Measurements from ENCODE around the gene C21orf91.
"Not testable (repeated sequence)": the region's sequence is repeated elsewhere in the genome, so short reads cannot be mapped to it uniquely, and the experiment has no call there.

Gene C21orf91

GRCh38 chr21:17775431-17776126 is 43.6 kb downstream of the C21orf91 start:
- DNase-seq = no peak

GRCh38 chr21:17775021-17775420 is 44.1 kb downstream of the C21orf91 start:
- DNase-seq = not testable (repeated sequence)

GRCh38 chr21:17769447-17769845 is 49.7 kb downstream of the C21orf91 start:
- DNase-seq = no peak

DNA sequence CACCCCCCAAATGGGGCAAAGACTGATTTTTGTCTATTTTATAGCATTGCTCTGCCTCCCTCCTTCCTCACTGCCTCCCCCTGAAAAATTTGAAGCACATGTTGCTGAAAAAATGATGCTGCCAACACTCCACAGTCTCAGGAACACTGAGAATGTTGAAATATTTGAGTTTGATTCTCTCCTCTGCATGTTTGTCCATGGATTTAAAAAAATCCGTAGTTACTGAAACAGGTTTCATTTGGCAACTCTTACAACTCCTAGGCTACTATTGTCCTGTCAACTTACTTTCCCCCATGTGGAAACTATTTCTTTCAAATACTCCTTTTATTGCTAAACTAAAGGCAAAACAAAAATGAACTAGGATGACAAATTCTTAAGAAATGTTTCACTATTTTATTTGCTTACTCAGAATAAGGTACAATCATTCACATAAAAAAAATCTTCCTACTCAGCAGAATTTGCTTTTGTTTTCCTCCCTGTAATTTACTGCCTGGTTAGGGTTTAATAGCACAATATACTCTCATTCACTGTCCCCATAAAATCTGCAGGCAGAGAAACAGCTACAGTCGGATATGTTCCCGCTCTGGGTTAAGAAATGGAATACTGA is 50.2 kb downstream of the C21orf91 start:
- DNase-seq = no peak

- no peak for DNase-seq
These were observed 53.9 kb downstream of the C21orf91 start for GRCh38 chr21:17765207-17765606.

DNA sequence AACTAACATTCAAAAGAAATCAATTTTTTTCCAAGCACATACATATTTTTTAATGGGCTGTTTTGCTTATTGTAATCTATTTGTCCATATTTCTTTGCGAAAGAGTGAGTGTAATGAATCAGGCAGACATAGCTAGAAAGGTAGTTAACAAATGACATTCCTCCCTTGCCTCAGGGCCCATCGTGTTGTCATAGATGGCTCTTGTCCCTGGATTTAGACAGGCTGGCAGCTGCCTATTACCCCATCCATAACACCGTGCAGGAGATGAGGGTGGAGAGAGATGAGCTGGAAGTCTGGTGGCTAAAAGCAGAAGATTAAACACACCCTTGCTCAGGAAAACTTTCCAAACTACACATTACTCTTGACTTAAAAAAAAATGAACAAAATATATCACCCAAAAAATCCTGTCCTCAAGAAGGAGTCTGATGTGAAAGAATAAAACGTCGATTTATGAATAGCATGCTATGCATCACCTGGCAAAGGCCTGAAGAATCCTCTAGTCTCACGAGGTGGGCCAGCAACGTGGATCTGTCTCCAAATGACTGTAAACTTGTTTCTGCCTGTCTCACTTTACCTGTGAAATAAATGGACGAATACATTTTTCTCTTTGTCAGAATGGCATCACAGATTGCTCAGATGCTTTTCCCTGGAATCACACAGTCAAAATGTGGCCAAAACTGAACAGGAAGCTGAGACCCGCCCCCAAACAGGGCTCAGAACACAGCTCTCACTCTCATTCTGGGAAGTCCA is 55.7 kb downstream of the C21orf91 start:
- no peak for DNase-seq

DNA sequence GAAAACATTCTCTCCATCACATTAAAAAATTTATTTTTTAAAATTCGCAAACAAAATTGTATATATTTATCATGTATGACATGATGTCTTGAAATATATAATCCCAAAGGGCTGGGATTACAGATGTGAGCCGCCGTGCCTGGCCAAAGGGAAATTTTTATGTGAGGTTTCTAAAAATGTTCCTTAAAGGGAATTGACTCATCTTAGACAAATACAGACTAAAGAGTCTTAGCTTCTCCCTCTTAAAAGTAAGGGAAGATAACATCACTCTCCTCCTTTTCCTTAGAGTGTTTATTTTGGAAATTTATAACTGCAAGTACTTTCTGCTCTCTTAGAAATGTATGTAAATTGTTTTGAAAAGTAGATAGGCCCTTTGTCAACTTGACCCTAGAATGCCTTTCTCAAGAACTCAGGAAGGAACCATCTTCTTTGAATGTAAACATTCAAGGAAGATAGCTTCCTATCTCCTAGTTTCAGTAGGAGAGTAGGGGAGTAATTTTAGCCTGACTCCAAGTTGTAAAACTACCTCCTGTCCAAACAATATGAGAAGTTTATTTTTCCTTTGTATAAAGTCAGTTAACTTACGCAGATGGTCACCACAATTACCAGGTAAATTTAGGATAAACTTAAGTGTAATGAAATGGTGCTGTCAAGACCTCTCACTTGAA is 59.5 kb downstream of the C21orf91 start:
- DNase-seq = no peak

GRCh38 chr21:17758683-17759082 is 60.5 kb downstream of the C21orf91 start:
- DNase-seq = no peak

- no peak for DNase-seq
These were observed 61.5 kb downstream of the C21orf91 start for GRCh38 chr21:17757671-17758070.

DNA sequence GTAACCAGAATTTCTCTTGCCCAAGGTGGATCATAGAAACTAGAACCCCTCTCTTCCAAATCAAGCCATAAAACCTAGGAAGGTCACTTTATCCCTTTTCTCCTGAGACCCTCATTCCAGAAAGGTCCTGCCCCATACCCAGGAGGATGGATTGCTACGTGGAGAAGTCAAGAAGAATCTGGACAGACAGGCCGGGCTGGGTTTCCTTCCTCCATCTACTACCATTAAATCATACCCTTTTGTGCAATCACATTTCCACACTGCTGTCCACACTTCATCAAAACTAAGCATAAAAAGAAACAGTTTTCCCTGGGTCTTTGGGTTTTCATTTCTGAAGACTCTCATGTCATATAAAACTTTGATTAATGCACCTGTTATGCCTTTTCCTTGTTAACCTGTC is 65.4 kb downstream of the C21orf91 start:
- no peak for DNase-seq

DNA sequence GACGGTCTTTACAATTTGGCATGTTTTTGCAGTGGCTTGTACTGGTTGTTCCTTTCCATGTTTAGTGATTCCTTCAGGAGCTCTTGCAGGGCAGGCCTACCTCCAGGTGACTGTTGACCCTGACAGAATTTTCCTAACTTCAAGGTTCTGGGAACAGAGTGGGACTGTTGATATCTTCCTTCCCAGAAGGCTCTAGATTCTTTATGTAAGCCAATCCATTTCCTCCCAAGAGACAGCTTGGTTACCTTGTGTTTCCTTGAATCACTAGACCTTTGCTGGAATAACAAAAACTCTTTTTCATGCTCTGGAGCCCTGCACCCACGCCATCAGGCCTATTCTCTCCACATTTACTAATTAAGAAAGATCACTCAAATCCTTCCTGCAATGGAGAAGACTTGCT is 67.0 kb downstream of the C21orf91 start:
- no peak for DNase-seq

DNA sequence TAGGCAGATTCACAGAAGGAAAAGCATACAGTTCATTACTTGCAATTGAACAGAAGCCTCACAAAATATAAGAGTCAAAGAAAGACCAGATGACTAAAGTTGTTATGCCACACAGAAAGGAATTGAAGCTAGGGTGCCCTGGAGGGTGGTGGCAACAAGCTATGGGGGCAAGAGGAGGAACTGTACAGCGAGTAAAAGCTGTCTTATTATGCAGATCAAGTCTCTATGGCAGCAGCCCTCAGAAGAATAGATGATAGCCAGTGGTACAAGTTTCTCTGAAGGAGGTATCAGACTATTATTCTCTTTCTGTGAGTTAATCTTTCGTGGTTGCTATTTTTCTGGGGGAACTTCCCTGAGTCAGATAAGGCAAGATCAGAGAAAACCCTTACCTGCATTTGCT is 72.2 kb downstream of the C21orf91 start:
- no peak for DNase-seq

GRCh38 chr21:17745086-17745485 is 74.1 kb downstream of the C21orf91 start:
- DNase-seq = no peak

DNA sequence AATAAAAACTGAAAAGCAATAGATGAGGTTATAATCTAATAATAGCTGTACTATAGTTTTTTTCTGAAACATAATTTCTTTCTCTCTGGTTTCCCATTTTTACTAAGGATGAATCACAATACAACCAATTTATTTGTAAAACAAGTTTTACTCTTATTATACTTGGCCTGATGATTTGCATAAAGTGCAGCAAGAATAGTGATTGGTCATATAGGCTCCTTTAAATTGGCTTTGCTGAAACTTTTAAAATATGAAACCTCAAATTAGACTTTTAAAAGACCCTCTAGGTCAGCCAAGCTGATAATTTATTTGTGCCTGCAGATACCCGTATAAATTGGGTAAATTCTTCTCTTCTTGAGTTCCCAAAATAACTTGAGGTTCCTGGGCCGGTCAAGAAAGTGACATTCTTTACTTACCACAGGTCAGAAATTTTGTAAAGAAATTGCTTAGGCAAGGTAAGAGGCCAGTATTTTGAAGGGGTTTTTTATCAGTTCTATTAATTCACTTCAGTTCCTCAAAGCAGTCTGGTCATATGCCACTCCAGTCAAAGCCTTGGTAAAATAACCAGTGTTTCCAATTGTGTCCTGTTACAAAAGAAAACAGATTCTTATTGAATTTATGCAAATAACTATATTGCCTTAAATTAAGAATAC is 76.1 kb downstream of the C21orf91 start:
- DNase-seq = no peak

DNA sequence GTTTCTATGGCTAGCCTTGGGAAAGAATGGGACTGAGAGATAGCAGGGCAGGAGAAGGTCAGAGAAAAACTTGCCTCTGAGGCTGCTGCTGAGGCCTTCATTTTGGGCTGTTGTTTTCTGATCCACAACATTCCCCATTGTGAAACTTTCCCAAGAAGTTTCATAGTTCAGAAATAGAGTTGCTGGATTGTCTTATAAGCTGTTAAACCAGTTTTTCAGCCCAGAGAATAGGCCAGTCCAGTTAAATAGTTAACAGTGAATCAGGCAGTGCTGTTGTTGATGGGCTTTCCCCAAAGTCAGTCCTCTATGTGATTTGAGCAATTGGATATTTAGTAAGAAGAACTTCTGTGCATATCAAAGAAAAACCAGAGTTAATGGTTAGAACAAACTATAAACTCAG is 77.0 kb downstream of the C21orf91 start:
- DNase-seq = no peak

Measured in NCI-H2171 treated with DMSO at 0.1 percent for 48 hours (cell line).